Left renal cortex interstitium (tissue), 4 donors: ENCODE measurements around the gene AFP. TPM values are rescaled to one million over a fixed set of nuclear protein-coding genes. Genes with fewer than 3 reads are reported as not detected.

Experiments
- DNase-seq, 4 donors: peaks; one replicate each; pipeline ENCODE4 v3.0.0-alpha.2; 2013; ENCODE audit warnings: low read depth in 4 of 4, low spot score in 2 of 4, missing footprints in 1 of 4
- polyA plus RNA-seq, 4 donors: library from polyadenylated mRNA; unstranded; fragments of 120-200 nt; gene quantifications; one replicate each; pipeline ENCODE4 v1.2.1, GENCODE V29; 2013; ENCODE audit not compliant: insufficient read length in 4 of 4

The AFP gene
- polyA plus RNA-seq, 4 donors, result 595 to 1,085 (median 914) TPM

DNA sequence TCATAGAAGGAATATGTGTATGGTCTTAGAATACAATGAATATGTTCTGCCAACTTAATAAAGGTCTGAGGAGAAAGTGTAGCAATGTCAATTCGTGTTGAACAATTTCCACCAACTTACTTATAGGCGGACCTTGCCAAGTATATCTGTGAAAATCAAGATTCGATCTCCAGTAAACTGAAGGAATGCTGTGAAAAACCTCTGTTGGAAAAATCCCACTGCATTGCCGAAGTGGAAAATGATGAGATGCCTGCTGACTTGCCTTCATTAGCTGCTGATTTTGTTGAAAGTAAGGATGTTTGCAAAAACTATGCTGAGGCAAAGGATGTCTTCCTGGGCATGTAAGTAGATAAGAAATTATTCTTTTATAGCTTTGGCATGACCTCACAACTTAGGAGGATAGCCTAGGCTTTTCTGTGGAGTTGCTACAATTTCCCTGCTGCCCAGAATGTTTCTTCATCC lies 22.7 kb upstream of the AFP start:
- no peak for DNase-seq

DNA sequence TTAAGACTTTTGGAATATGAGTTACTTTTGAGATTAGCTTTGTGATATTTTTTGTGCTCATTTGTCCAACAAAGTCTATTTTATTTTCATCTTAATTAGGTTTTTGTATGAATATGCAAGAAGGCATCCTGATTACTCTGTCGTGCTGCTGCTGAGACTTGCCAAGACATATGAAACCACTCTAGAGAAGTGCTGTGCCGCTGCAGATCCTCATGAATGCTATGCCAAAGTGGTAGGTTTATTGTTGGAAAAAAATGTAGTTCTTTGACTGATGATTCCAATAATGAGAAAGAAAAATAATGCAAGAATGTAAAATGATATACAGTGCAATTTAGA lies 21.1 kb upstream of the AFP start:
- no peak for DNase-seq

DNA sequence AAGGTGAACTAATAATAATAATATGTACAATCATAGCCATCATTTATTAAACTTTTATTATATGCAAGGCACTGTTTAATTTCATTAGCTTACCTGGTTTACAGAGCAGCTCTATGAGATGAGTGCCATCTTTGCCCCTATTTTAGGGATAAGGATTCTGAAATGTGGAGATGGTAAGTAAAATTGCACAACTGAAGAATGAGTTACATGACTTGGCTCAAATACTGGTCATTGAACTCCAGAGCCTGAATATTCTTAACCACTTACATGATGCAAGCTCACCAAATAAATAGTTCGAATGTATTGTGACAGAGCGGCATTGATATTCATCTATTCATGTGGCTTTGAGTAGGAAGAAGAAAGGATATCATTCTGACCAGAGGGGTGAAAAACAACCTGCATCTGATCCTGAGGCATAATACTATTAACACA lies 20.2 kb upstream of the AFP start:
- no peak for DNase-seq

DNA sequence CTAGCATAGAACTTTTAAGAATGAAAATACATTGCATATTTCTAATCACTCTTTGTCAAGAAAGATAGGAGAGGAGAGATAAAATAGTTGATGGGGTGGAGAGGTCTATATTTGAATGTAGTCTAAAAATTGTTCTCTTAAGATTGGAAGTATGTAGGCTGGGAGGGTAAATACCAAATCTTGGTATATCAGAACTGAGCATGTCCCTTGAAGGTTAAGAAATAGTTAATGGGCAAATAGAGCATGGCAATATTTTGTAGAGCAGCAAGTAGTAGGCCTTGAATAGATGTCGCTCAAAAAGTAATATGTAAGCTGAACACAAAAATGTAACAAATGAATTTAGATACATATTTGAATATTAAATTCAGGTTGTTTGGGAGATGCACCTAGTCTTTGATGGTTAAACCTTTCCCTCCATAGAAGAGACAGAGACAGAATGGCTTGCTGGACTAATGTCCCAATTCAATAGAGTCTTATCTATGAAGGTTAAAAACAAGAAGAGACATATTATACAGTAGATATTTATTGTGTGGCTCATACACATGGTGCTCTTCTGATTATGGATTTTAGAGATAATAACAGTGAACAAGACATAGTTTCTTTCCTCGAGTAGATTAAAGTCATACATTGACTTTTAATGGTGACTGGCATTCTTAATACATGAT lies 19.5 kb upstream of the AFP start:
- DNase-seq, result no peak

DNA sequence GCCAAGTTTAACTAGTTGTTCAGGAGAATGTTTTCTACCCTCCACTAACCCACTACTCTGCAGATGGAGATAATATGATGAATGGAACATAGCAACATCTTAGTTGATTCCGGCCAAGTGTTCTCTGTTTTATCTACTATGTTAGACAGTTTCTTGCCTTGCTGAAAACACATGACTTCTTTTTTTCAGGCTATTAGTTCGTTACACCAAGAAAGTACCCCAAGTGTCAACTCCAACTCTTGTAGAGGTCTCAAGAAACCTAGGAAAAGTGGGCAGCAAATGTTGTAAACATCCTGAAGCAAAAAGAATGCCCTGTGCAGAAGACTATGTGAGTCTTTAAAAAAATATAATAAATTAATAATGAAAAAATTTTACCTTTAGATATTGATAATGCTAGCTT lies 18.7 kb upstream of the AFP start:
- DNase-seq, result no peak

DNA sequence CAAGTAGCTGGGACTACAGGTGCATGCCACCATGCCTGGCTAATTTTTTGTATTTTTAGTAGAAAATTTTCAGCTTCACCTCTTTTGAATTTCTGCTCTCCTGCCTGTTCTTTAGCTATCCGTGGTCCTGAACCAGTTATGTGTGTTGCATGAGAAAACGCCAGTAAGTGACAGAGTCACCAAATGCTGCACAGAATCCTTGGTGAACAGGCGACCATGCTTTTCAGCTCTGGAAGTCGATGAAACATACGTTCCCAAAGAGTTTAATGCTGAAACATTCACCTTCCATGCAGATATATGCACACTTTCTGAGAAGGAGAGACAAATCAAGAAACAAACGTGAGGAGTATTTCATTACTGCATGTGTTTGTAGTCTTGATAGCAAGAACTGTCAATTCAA lies 18.0 kb upstream of the AFP start:
- DNase-seq, result no peak

DNA sequence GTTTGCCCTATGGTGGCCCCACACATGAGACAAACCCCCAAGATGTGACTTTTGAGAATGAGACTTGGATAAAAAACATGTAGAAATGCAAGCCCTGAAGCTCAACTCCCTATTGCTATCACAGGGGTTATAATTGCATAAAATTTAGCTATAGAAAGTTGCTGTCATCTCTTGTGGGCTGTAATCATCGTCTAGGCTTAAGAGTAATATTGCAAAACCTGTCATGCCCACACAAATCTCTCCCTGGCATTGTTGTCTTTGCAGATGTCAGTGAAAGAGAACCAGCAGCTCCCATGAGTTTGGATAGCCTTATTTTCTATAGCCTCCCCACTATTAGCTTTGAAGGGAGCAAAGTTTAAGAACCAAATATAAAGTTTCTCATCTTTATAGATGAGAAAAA lies 17.3 kb upstream of the AFP start:
- DNase-seq, result no peak

DNA sequence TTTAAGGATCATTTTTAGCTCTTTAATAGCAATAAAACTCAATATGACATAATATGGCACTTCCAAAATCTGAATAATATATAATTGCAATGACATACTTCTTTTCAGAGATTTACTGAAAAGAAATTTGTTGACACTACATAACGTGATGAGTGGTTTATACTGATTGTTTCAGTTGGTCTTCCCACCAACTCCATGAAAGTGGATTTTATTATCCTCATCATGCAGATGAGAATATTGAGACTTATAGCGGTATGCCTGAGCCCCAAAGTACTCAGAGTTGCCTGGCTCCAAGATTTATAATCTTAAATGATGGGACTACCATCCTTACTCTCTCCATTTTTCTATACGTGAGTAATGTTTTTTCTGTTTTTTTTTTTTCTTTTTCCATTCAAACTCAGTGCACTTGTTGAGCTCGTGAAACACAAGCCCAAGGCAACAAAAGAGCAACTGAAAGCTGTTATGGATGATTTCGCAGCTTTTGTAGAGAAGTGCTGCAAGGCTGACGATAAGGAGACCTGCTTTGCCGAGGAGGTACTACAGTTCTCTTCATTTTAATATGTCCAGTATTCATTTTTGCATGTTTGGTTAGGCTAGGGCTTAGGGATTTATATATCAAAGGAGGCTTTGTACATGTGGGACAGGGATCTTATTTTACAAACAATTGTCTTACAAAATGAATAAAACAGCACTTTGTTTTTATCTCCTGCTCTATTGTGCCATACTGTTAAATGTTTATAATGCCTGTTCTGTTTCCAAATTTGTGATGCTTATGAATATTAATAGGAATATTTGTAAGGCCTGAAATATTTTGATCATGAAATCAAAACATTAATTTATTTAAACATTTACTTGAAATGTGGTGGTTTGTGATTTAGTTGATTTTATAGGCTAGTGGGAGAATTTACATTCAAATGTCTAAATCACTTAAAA lies 16.6 kb upstream of the AFP start:
- DNase-seq, result no peak

DNA sequence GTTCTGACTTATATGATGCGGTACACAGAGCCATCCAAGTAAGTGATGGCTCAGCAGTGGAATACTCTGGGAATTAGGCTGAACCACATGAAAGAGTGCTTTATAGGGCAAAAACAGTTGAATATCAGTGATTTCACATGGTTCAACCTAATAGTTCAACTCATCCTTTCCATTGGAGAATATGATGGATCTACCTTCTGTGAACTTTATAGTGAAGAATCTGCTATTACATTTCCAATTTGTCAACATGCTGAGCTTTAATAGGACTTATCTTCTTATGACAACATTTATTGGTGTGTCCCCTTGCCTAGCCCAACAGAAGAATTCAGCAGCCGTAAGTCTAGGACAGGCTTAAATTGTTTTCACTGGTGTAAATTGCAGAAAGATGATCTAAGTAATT lies 15.4 kb upstream of the AFP start:
- no peak for DNase-seq

DNA sequence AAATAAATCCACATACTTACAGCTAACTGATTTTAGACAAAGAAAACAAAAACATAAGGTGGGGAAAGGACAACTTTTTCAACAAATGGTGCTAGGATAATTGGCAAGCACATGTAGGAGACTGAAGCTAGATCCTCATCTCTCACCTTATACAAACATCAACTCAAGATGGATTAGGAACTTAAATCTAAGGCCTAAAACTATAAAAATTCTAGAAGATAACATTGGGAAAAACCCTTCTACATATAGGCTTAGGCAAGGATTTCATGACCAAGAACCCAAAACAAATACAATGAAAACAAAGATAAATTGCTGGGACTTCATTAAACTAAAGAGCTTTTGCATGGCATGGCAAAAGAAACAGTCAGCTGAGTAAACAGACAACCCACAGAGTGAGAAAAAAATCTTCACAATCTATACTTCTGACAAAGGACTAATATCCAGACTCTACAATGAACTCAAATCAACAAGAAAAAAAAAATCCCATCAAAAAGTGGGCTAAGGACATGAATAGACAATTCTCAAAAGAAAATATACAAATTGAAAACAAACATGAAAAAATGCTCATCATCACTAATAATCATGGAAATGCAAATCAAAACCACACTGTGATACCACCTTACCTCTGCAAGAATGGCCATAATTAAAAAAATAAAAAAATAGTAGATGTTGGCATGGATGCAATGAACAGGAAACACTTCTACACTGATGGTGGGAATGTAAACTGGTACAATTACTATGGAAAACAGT lies 14.1 kb upstream of the AFP start:
- no peak for DNase-seq

DNA sequence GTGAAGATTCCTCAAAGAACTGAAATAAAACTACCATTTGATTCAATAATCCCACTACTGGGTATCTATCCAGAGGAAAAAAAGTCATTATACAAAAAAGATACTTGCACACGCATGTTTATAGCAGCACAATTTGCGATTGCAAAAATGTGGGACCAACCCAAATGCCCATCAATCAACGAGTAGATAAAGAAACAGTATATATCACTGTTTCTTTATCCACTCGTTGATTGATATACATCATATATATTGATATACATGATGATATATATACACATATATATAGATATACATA lies 13.6 kb upstream of the AFP start:
- no peak for DNase-seq

DNA sequence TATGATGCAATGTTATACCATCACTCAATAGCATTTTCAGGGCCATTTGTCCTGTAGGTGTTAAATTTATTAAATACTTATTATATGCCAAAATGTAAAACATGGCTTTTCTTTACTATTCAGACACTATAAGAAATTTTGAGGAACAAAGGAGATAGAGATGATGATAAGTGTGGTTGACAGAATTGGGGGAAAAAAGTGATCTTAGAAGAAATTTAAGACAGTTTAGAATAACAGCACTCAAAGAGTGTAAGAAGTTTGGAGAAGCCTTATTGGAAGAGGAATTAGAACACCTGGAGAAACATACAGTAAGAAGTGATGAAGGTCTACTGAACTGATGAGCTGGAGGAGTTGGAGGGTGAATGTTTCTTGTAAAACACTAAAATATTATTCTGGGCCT lies 12.8 kb upstream of the AFP start:
- no peak for DNase-seq

DNA sequence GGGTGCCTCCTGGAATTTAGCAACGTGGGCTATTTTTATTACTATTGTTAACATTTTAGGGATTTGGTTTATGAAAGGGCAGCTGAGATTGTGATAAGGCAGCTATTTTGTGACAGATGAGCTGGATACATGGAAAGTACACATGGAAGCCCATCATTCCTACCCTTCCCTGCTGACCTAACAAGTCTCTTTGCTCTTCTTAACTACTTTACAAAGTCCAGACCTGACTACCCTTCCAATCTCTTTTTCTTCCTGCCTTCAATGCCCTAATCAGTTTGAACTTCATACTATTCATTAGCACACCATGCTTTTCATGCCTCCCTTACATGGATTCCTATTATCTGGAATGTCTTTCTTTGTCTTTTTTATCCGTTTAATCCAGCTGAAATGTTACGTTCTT lies 9.4 kb upstream of the AFP start:
- DNase-seq, result no peak

DNA sequence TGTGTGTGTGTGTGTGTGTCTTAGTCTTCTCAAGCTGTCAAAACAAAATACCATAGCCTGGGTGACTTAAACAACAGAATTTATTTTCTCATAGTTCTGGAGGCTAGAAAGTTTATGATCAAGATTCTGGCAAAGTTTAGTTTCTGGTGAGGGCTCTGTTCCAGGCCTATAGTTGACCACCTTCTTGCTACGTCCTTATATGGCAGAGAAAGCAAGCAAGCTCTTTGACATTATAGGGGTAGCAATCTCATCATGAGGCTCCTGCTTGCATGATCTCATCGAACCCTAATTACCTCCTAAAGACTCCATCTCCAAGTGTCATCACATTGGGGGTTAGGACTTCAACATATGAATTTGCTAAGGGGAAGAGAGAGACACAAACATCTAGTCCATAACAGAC lies 6.9 kb upstream of the AFP start:
- DNase-seq, result no peak

DNA sequence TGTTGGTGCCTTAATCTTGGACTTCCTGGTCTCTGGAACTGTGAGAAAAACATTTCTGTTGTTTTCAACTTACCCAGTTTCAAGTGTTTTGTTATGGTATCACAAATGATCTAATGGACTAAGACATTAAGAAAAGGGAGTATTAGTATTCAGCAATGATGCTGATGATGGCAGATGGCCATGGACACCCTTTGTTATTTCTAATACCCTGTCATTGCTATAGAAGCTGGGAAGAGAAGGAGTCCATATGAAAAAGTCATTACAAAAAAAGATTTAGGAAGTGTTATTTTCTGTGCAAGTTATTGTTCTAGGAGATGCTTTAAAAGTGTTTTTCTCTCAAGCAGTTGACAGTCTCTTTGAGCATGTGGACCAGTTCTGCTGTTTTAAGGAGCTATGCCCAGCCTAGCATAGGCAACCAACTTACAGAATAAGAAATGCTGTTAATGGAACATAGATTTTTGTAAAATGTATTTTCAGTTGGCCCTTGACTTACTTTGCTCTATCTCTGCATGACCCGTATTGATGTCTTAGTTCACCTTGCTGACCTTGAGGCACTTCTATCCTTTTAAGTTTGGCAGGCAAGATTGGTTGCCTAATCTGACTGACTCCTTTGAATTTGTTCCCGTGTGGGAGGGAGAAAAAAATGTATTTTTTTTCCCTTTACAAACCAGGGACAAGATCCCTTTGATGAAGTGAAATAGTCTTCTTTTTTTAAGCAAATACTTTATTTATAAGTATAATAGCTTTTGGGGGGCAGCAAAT lies 6.0 kb upstream of the AFP start:
- no peak for DNase-seq

DNA sequence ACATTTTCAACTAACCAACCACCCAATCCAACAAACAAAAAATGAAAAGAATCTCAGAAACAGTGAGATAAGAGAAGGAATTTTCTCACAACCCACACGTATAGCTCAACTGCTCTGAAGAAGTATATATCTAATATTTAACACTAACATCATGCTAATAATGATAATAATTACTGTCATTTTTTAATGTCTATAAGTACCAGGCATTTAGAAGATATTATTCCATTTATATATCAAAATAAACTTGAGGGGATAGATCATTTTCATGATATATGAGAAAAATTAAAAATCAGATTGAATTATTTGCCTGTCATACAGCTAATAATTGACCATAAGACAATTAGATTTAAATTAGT lies 4.2 kb upstream of the AFP start:
- DNase-seq, result no peak

DNA sequence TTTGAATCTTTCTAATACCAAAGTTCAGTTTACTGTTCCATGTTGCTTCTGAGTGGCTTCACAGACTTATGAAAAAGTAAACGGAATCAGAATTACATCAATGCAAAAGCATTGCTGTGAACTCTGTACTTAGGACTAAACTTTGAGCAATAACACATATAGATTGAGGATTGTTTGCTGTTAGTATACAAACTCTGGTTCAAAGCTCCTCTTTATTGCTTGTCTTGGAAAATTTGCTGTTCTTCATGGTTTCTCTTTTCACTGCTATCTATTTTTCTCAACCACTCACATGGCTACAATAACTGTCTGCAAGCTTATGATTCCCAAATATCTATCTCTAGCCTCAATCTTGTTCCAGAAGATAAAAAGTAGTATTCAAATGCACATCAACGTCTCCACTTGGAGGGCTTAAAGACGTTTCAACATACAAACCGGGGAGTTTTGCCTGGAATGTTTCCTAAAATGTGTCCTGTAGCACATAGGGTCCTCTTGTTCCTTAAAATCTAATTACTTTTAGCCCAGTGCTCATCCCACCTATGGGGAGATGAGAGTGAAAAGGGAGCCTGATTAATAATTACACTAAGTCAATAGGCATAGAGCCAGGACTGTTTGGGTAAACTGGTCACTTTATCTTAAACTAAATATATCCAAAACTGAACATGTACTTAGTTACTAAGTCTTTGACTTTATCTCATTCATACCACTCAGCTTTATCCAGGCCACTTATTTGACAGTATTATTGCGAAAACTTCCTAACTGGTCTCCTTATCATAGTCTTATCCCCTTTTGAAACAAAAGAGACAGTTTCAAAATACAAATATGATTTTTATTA lies 3.6 kb upstream of the AFP start:
- no peak for DNase-seq

DNA sequence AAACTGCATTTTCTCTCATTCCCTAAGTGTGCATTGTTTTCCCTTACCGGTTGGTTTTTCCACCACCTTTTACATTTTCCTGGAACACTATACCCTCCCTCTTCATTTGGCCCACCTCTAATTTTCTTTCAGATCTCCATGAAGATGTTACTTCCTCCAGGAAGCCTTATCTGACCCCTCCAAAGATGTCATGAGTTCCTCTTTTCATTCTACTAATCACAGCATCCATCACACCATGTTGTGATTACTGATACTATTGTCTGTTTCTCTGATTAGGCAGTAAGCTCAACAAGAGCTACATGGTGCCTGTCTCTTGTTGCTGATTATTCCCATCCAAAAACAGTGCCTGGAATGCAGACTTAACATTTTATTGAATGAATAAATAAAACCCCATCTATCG lies 2.9 kb upstream of the AFP start:
- no peak for DNase-seq

DNA sequence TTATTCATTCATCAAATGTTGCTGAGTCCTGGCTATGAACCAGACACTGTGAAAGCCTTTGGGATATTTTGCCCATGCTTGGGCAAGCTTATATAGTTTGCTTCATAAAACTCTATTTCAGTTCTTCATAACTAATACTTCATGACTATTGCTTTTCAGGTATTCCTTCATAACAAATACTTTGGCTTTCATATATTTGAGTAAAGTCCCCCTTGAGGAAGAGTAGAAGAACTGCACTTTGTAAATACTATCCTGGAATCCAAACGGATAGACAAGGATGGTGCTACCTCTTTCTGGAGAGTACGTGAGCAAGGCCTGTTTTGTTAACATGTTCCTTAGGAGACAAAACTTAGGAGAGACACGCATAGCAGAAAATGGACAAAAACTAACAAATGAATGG lies 1.7 kb upstream of the AFP start:
- DNase-seq, result no peak
